ENCODE measurements around the gene VPS51. TPM values are rescaled to one million over a fixed set of nuclear protein-coding genes. Genes with fewer than 3 reads are reported as not detected.

Gene VPS51
- total and polyA plus RNA-seq, 9 of the 15 experiments (the other 6 are each of a cell fraction or from before 2014, with no cell fraction given), result 1.8 to 143 (median 46.8) TPM

- TF ChIP-seq, protein P1, sequence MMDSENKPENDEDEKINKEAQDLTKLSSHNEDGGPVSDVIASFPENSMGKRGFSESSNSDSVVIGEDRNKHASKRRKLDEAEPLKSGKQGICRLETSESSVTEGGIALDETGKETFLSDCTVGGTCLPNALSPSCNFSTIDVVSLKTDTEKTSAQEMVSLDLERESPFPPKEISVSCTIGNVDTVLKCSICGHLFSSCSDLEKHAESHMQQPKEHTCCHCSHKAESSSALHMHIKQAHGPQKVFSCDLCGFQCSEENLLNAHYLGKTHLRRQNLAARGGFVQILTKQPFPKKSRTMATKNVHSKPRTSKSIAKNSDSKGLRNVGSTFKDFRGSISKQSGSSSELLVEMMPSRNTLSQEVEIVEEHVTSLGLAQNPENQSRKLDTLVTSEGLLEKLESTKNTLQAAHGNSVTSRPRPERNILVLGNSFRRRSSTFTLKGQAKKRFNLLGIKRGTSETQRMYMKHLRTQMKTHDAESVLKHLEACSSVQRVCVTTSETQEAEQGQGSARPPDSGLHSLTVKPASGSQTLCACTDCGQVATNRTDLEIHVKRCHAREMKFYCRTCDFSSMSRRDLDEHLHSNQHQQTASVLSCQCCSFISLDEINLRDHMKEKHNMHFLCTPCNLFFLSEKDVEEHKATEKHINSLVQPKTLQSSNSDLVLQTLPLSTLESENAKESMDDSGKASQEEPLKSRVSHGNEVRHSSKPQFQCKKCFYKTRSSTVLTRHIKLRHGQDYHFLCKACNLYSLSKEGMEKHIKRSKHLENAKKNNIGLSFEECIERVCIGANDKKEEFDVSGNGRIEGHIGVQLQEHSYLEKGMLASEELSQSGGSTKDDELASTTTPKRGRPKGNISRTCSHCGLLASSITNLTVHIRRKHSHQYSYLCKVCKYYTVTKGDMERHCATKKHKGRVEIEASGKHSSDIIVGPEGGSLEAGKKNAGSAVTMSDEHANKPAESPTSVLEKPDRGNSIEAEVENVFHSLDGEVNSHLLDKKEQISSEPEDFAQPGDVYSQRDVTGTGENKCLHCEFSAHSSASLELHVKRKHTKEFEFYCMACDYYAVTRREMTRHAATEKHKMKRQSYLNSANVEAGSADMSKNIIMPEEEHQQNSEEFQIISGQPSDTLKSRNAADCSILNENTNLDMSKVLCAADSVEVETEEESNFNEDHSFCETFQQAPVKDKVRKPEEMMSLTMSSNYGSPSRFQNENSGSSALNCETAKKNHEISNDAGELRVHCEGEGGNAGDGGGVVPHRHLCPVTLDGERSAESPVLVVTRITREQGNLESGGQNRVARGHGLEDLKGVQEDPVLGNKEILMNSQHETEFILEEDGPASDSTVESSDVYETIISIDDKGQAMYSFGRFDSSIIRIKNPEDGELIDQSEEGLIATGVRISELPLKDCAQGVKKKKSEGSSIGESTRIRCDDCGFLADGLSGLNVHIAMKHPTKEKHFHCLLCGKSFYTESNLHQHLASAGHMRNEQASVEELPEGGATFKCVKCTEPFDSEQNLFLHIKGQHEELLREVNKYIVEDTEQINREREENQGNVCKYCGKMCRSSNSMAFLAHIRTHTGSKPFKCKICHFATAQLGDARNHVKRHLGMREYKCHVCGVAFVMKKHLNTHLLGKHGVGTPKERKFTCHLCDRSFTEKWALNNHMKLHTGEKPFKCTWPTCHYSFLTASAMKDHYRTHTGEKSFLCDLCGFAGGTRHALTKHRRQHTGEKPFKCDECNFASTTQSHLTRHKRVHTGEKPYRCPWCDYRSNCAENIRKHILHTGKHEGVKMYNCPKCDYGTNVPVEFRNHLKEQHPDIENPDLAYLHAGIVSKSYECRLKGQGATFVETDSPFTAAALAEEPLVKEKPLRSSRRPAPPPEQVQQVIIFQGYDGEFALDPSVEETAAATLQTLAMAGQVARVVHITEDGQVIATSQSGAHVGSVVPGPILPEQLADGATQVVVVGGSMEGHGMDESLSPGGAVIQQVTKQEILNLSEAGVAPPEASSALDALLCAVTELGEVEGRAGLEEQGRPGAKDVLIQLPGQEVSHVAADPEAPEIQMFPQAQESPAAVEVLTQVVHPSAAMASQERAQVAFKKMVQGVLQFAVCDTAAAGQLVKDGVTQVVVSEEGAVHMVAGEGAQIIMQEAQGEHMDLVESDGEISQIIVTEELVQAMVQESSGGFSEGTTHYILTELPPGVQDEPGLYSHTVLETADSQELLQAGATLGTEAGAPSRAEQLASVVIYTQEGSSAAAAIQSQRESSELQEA (IDR thresholded peaks at IDR 0.05; ENCODE audit: low read depth), result no peak
- no peak for TF ChIP-seq NR4A1 (CRISPR knock-in tag; IDR thresholded peaks at IDR 0.05)
- no peak for TF ChIP-seq NR4A1 (tag; IDR thresholded peaks at IDR 0.05)
- TF ChIP-seq OTX1 (CRISPR knock-in tag; IDR thresholded peaks at IDR 0.05), result no peak
- TF ChIP-seq BACH1 (tag; IDR thresholded peaks at IDR 0.05), result no peak
- 0 out of 2 replicates have a peak, but pooled peaks have one; percentile 36 for TF ChIP-seq HLTF (IDR thresholded peaks at IDR 0.05)
- TF ChIP-seq ZFPM2 (CRISPR knock-in tag; IDR thresholded peaks at IDR 0.05), result no peak
- no peak for TF ChIP-seq ZNF431 (CRISPR knock-in tag; IDR thresholded peaks at IDR 0.05)
- TF ChIP-seq SAFB2 (IDR thresholded peaks at IDR 0.05; ENCODE audit: borderline replicate concordance, low read depth, low read length, severe bottlenecking), result no peak
- no peak for TF ChIP-seq BRD9 (IDR thresholded peaks at IDR 0.05; ENCODE audit: low read depth, partially characterized antibody)
- TF ChIP-seq, protein P2, sequence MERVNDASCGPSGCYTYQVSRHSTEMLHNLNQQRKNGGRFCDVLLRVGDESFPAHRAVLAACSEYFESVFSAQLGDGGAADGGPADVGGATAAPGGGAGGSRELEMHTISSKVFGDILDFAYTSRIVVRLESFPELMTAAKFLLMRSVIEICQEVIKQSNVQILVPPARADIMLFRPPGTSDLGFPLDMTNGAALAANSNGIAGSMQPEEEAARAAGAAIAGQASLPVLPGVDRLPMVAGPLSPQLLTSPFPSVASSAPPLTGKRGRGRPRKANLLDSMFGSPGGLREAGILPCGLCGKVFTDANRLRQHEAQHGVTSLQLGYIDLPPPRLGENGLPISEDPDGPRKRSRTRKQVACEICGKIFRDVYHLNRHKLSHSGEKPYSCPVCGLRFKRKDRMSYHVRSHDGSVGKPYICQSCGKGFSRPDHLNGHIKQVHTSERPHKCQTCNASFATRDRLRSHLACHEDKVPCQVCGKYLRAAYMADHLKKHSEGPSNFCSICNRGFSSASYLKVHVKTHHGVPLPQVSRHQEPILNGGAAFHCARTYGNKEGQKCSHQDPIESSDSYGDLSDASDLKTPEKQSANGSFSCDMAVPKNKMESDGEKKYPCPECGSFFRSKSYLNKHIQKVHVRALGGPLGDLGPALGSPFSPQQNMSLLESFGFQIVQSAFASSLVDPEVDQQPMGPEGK (CRISPR knock-in tag; IDR thresholded peaks at IDR 0.05; ENCODE audit: borderline replicate concordance), result no peak
- TF ChIP-seq TAF7 (tag; IDR thresholded peaks at IDR 0.05), result peak; percentile 88
- no peak for TF ChIP-seq MCM3 (IDR thresholded peaks at IDR 0.05)
Observed at GRCh38 chr11:65121865-65122696, 26.1 kb downstream of the VPS51 start, which contains the start of the genes FAU and MRPL49 (continued).

Data from K562 (cell line).